SU-DHL-6 (cell line): ENCODE data around the gene BNC1.
"Not testable (repeated sequence)": the region's sequence is repeated elsewhere in the genome, so short reads cannot be mapped to it uniquely, and the experiment has no call there.

ENCODE experiments used
- H2AFZ ChIP-seq: fragments of 200-600 bp; sonication (generic); 2 replicates; pipeline ENCODE4 v1.6.1; 2014; ENCODE audit warnings: low read depth, mild to moderate bottlenecking, moderate library complexity, mixed read lengths, antibody characterized with exemption, low read length; ENCODE audit not compliant: severe bottlenecking
- H3F3A ChIP-seq: fragments of 200-600 bp; shearing (Covaris generic); 2 replicates; pipeline ENCODE4 v1.6.0; 2016; ENCODE audit warnings: antibody characterized with exemption, mild to moderate bottlenecking; ENCODE audit not compliant: insufficient read depth
- H3K27ac ChIP-seq: fragments of 200-600 bp; sonication (generic); 2 replicates; pipeline ENCODE4 v1.5.1; 2016; ENCODE audit warnings: low read depth, mild to moderate bottlenecking, low read length, moderate library complexity, mixed read lengths
- H3K27me3 ChIP-seq: fragments of 200-600 bp; sonication (generic), shearing (Covaris generic); 2 replicates; pipeline ENCODE4 v1.6.0; 2014; ENCODE audit warnings: mild to moderate bottlenecking, low read length
- H3K36me3 ChIP-seq: fragments of 200-600 bp; sonication (generic); 2 replicates; pipeline ENCODE4 v1.6.1; 2014; ENCODE audit warnings: mild to moderate bottlenecking, low read length, mixed read lengths
- H3K4me2 ChIP-seq: fragments of 300-600, 200-600 bp; shearing (Covaris generic), sonication (generic); 2 replicates; pipeline ENCODE4 v1.6.0; 2014; ENCODE audit warnings: low read length, low read depth, mild to moderate bottlenecking; ENCODE audit not compliant: poor library complexity, severe bottlenecking
- H3K4me3 ChIP-seq: fragments of 200-600 bp; sonication (generic); 2 replicates; pipeline ENCODE4 v1.5.1; 2014; ENCODE audit warnings: antibody characterized with exemption, low read length, mild to moderate bottlenecking, mixed read lengths; ENCODE audit not compliant: insufficient read depth, poor library complexity, severe bottlenecking
- H3K79me2 ChIP-seq: fragments of 200-600 bp; sonication (generic); 2 replicates; pipeline ENCODE4 v1.6.1; 2014; ENCODE audit warnings: mild to moderate bottlenecking, low read length, moderate library complexity; ENCODE audit not compliant: insufficient read depth
- H3K9ac ChIP-seq: fragments of 200-600 bp; sonication (generic); 2 replicates; pipeline ENCODE4 v1.7.0; 2014; ENCODE audit warnings: mild to moderate bottlenecking, low read length
- H3K9me2 ChIP-seq: fragments of 200-600 bp; sonication (generic); replicated peaks from 2 replicates; pipeline ENCODE4 v1.6.1; 2014; ENCODE audit warnings: low read length; ENCODE audit not compliant: insufficient read depth
- H3K9me3 ChIP-seq: fragments of 200-600 bp; sonication (generic); 2 replicates; pipeline ENCODE4 v1.6.1; 2014; ENCODE audit warnings: low read length, mixed read lengths; ENCODE audit not compliant: insufficient read depth
- H4K20me1 ChIP-seq: fragments of 200-600 bp; sonication (generic); 2 replicates; pipeline ENCODE4 v1.6.1; 2014; ENCODE audit warnings: low read depth, mild to moderate bottlenecking, antibody characterized with exemption, low read length, moderate library complexity, mixed read lengths
- EZH2phosphoT487 ChIP-seq: fragments of 200-600 bp; sonication (generic), shearing (Covaris generic); conservative IDR thresholded peaks from 2 replicates; pipeline ENCODE4 v1.6.1; 2018; ENCODE audit warnings: mild to moderate bottlenecking, antibody characterized with exemption, low read length, moderate library complexity, mixed read lengths
- TF ChIP-seq, protein P1 (sequence below): fragments of 200-600 bp; sonication (generic); IDR thresholded peaks from one replicate; pipeline ENCODE4 v1.5.1; 2017; ENCODE audit warnings: antibody characterized with exemption, mild to moderate bottlenecking, low read length, moderate library complexity; ENCODE audit not compliant: insufficient read depth, poor library complexity, severe bottlenecking

BNC1 gene

DNA sequence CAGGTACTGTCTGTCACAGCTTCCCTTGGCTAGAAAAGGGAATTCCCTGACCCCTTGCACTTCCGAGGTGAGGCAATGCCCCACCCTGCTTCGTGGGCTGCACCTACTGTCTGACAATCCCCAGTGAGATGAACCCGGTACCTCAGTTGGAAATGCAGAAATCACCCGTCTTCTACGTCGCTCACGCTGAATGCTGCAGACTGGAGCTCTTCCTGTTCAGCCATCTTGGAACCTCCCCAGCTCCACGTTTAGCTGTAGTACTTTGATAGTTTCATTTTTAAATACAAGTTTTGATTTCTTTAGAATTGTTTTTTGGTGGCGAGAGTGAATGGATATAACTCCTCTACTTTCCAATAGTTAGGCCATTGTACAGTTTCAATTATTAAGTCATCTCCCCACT, 59.0 kb downstream of the BNC1 start:
- 0 out of 2 replicates have a peak, but pooled peaks cover 3% of the 10 kb centered on the region for H4K20me1 ChIP-seq
- no peak overlapping the region for H2AFZ ChIP-seq
- H3K4me3 ChIP-seq, result no peak overlapping the region
- TF ChIP-seq EZH2phosphoT487, result no peak
- TF ChIP-seq, protein P1, sequence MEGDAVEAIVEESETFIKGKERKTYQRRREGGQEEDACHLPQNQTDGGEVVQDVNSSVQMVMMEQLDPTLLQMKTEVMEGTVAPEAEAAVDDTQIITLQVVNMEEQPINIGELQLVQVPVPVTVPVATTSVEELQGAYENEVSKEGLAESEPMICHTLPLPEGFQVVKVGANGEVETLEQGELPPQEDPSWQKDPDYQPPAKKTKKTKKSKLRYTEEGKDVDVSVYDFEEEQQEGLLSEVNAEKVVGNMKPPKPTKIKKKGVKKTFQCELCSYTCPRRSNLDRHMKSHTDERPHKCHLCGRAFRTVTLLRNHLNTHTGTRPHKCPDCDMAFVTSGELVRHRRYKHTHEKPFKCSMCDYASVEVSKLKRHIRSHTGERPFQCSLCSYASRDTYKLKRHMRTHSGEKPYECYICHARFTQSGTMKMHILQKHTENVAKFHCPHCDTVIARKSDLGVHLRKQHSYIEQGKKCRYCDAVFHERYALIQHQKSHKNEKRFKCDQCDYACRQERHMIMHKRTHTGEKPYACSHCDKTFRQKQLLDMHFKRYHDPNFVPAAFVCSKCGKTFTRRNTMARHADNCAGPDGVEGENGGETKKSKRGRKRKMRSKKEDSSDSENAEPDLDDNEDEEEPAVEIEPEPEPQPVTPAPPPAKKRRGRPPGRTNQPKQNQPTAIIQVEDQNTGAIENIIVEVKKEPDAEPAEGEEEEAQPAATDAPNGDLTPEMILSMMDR, result no peak
- no peaks in the 10 kb centered on the region for H3K79me2 ChIP-seq
- H3K4me2 ChIP-seq, result no peak overlapping the region
- no peaks in the 10 kb centered on the region for H3F3A ChIP-seq
- no peaks in the 10 kb centered on the region for H3K9me2 ChIP-seq
- H3K9ac ChIP-seq, result no peak overlapping the region
- no peaks in the 10 kb centered on the region for H3K9me3 ChIP-seq
- H3K27ac ChIP-seq, result no peak overlapping the region
- H3K36me3 ChIP-seq, result no peaks in the 10 kb centered on the region
- H3K27me3 ChIP-seq, result no peaks in the 10 kb centered on the region

DNA sequence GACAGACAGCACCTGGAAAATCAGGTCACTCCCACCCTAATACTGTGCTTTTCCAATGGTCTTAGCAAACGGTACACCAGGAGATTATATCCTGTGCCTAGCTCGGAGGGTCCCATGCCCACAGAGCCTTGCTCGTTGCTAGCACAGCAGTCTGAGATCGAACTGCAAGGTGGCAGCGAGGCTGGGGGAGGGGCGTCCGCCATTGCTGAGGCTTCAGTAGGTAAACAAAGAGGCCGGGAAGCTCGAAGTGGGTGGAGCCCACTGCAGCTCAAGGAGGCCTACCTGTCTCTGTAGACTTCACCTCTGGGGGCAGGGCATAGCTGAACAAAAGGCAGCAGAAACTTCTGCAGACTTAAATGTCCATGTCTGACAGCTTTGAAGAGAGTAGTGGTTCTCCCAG, 62.7 kb downstream of the BNC1 start:
- not testable (repeated sequence) for H3K79me2 ChIP-seq, H3K36me3 ChIP-seq, H3K9ac ChIP-seq, H3K4me3 ChIP-seq, H3K27me3 ChIP-seq, H4K20me1 ChIP-seq, H3K4me2 ChIP-seq, H3K9me3 ChIP-seq, H2AFZ ChIP-seq, H3K9me2 ChIP-seq, H3F3A ChIP-seq, H3K27ac ChIP-seq

DNA sequence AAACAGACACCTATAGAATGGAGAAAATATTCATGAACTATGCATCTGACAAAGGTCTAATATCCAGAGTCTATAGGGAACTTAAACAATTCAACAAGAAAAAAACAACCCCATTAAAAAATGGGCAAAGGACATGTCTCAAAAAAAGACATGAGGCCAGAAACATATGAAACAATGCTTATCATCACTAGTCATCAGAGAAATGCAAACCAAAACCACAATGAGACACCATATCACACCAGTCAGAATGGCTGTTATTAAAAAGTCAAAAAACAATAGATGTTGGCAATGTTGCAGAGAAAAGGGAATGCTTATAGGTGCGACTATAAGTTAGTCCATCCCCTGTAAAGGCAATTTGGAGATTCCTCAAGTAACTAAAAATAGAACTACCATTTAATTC, 65.4 kb downstream of the BNC1 start:
- Histone ChIP-seq H3K79me2 (no peaks in the 10 kb centered on the region), H3K9ac (no peak overlapping the region), H3K9me3 (no peaks in the 10 kb centered on the region), H4K20me1 (0 out of 2 replicates have a peak, but pooled peaks cover 3% of the 10 kb centered on the region), H3F3A (no peaks in the 10 kb centered on the region), H3K9me2 (no peaks in the 10 kb centered on the region), H2AFZ (no peak overlapping the region), H3K4me2 (no peak overlapping the region), H3K4me3 (no peak overlapping the region), H3K27ac (no peak overlapping the region), H3K27me3 (no peaks in the 10 kb centered on the region), H3K36me3 (no peaks in the 10 kb centered on the region)
- TF ChIP-seq EZH2phosphoT487, result no peak
- TF ChIP-seq, protein P1, result no peak

DNA sequence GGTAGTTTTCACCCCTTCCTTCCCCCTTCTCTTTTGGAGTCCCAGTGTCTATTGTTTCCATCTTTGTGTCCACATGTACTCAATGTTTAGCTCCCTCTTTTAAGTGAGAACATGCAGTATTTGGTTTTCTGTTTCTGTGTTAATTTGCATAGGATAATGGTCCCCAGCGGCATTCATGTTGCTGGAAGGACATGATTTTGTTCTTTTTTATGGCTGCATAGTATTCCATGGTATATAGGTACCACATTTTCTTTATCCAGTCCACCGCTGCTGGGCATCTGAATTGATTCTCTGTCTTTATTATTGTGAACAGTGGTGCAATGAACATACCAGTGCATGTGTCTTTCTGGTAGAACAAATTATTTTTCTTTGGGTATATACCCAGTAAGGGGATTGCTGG, 69.2 kb downstream of the BNC1 start:
- no peak for TF ChIP-seq EZH2phosphoT487
- TF ChIP-seq, protein P1, result no peak
- Histone ChIP-seq H3K4me3 (no peak overlapping the region), H3K36me3 (no peaks in the 10 kb centered on the region)

More for the DNA sequence above, 69.2 kb downstream of the BNC1 start:
- Histone ChIP-seq H3K79me2 (no peaks in the 10 kb centered on the region), H3K9me2 (no peaks in the 10 kb centered on the region), H3K9me3 (no peaks in the 10 kb centered on the region), H3F3A (no peaks in the 10 kb centered on the region), H3K4me2 (no peak overlapping the region), H3K27ac (no peak overlapping the region), H3K9ac (no peak overlapping the region), H3K27me3 (no peaks in the 10 kb centered on the region), H2AFZ (no peak overlapping the region), H4K20me1 (no peaks in the 10 kb centered on the region)
